Measurements from ENCODE around the gene C5AR1. TPM values are rescaled to one million over a fixed set of nuclear protein-coding genes. Genes with fewer than 3 reads are reported as not detected.
A peak's percentile ranks its signal among the peaks of the same experiment; 100 is the strongest.

Gene C5AR1
- polyA plus RNA-seq, 3 donors: 143 to 1,132 (median 320) TPM

GRCh38 chr19:47310819-47311218, 1.2 kb downstream of the C5AR1 start:
- 0% methylated on average over 2 of the region's 5 CpGs for WGBS (ENCODE audit: insufficient coverage)
- H3K27me3 Mint-ChIP-seq (ENCODE audit: low read depth in 3 of 3): peaks cover under 1 to 15% (median 6%) of the 10 kb centered on the region in 3 donors
- Histone ChIP-seq H4K20me1 (ENCODE audit: insufficient read depth, low read length) (peaks cover 51% of the 10 kb centered on the region), H3K9me3 (replicated peaks in 1 of 2; ENCODE audit: control insufficient read depth in 1 of 2, insufficient read depth in 1 of 2, low read length in 2 of 2) (no peaks in the 10 kb centered on the region), H3K79me2 (ENCODE audit: insufficient read depth, low read length) (peaks cover 57% of the 10 kb centered on the region), H3K4me3 (replicated peaks in 1 of 3; ENCODE audit: low read depth in 2 of 3, low read length in 3 of 3) (peak overlapping the region; percentile 45 to 92 (median 92)), H2AFZ (ENCODE audit: insufficient read depth, low read depth, low read length, poor library complexity, severe bottlenecking) (no peak overlapping the region), H3K27ac (ENCODE audit: low read depth in 1 of 2, low read length in 2 of 2) (peak overlapping the region; percentile 69 to 92), H3K4me2 (replicated peaks; ENCODE audit: extremely low read depth, low read length, poor library complexity, severe bottlenecking) (peak overlapping the region; percentile 90), H3K27me3 (ENCODE audit: control insufficient read depth in 2 of 2, insufficient read depth in 2 of 2, low read length in 2 of 2) (no peaks in the 10 kb centered on the region), H3K4me1 (ENCODE audit: control insufficient read depth in 1 of 2, insufficient read depth in 2 of 2, low read length in 2 of 2) (peaks cover 77 to 78% of the 10 kb centered on the region in 2 donors), H3K9ac (ENCODE audit: insufficient read depth, low read length, poor library complexity, severe bottlenecking) (peak overlapping the region; percentile 73), H3K36me3 (replicated peaks in 1 of 2; ENCODE audit: control insufficient read depth in 1 of 2, insufficient read depth in 2 of 2, low read length in 2 of 2) (peaks cover 14 to 19% of the 10 kb centered on the region in 2 donors)
- H3K36me3 Mint-ChIP-seq: peaks cover 51% of the 10 kb centered on the region in 2 donors
- DNase-seq: peak; percentile 84 to 95 (median 93)
- H3K9me3 Mint-ChIP-seq: peaks cover 0 to 6% (median 3%) of the 10 kb centered on the region in 7 donors
- peak overlapping the region; percentile 96 to 99 for H3K4me3 Mint-ChIP-seq
- H3K27ac Mint-ChIP-seq: peak overlapping the region; percentile 97 to 99 (median 99)
- intact Hi-C loops (cut with micrococcal nuclease): no loop called here
- H3K4me1 Mint-ChIP-seq: peaks cover 63% of the 10 kb centered on the region
- no peak for TF ChIP-seq CTCF (IDR thresholded peaks at IDR 0.05)

GRCh38 chr19:47312366-47313006, 2.8 kb downstream of the C5AR1 start:
- peak overlapping the region; percentile 15 for H3K9ac ChIP-seq (ENCODE audit: insufficient read depth, low read length, poor library complexity, severe bottlenecking)
- Mint-ChIP-seq H3K27me3 (ENCODE audit: low read depth in 3 of 3) (peaks cover under 1 to 9% (median 3%) of the 10 kb centered on the region in 3 donors), H3K36me3 (peaks cover 64 to 68% of the 10 kb centered on the region in 2 donors), H3K4me3 (peak overlapping the region; percentile 96 to 99), H3K27ac (peak overlapping the region; percentile 88 to 100 (median 99)), H3K4me1 (peaks cover 72% of the 10 kb centered on the region), H3K9me3 (peaks cover 0 to 9% (median 3%) of the 10 kb centered on the region in 7 donors)
- TF ChIP-seq CTCF (IDR thresholded peaks at IDR 0.05): no peak
- H3K4me2 ChIP-seq (replicated peaks; ENCODE audit: extremely low read depth, low read length, poor library complexity, severe bottlenecking): peak overlapping the region; percentile 90
- peaks cover 74% of the 10 kb centered on the region for H3K79me2 ChIP-seq (ENCODE audit: insufficient read depth, low read length)
- H3K4me3 ChIP-seq (replicated peaks in 1 of 3; ENCODE audit: low read depth in 2 of 3, low read length in 3 of 3): peak overlapping the region; percentile 45 to 92 (median 92)
- H4K20me1 ChIP-seq (ENCODE audit: insufficient read depth, low read length): peaks cover 64% of the 10 kb centered on the region
- intact Hi-C loops (cut with micrococcal nuclease): no loop called here
- H3K27me3 ChIP-seq (ENCODE audit: control insufficient read depth in 2 of 2, insufficient read depth in 2 of 2, low read length in 2 of 2): no peaks in the 10 kb centered on the region
- H3K27ac ChIP-seq (ENCODE audit: low read depth in 1 of 2, low read length in 2 of 2): peak overlapping the region; percentile 52 to 92
- WGBS (ENCODE audit: insufficient coverage): 83% methylated on average over 1 of the region's 5 CpGs
- H3K4me1 ChIP-seq (ENCODE audit: control insufficient read depth in 1 of 2, insufficient read depth in 2 of 2, low read length in 2 of 2): peaks cover 89 to 92% of the 10 kb centered on the region in 2 donors
- no peak overlapping the region for H2AFZ ChIP-seq (ENCODE audit: insufficient read depth, low read depth, low read length, poor library complexity, severe bottlenecking)
- DNase-seq: no peak
- H3K9me3 ChIP-seq (replicated peaks in 1 of 2; ENCODE audit: control insufficient read depth in 1 of 2, insufficient read depth in 1 of 2, low read length in 2 of 2): no peaks in the 10 kb centered on the region
- peaks cover 19 to 33% of the 10 kb centered on the region in 2 donors for H3K36me3 ChIP-seq (replicated peaks in 1 of 2; ENCODE audit: control insufficient read depth in 1 of 2, insufficient read depth in 2 of 2, low read length in 2 of 2)
